NCI-H1092 treated with DMSO at 0.1 percent for 48 hours (cell line): ENCODE measurements around the gene SOAT2.

Source experiments
- DNase-seq: peaks from one replicate; lab custom pipeline; 2025; lab: John Stamatoyannopoulos, UW

SOAT2 gene, protein sequence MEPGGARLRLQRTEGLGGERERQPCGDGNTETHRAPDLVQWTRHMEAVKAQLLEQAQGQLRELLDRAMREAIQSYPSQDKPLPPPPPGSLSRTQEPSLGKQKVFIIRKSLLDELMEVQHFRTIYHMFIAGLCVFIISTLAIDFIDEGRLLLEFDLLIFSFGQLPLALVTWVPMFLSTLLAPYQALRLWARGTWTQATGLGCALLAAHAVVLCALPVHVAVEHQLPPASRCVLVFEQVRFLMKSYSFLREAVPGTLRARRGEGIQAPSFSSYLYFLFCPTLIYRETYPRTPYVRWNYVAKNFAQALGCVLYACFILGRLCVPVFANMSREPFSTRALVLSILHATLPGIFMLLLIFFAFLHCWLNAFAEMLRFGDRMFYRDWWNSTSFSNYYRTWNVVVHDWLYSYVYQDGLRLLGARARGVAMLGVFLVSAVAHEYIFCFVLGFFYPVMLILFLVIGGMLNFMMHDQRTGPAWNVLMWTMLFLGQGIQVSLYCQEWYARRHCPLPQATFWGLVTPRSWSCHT

DNA sequence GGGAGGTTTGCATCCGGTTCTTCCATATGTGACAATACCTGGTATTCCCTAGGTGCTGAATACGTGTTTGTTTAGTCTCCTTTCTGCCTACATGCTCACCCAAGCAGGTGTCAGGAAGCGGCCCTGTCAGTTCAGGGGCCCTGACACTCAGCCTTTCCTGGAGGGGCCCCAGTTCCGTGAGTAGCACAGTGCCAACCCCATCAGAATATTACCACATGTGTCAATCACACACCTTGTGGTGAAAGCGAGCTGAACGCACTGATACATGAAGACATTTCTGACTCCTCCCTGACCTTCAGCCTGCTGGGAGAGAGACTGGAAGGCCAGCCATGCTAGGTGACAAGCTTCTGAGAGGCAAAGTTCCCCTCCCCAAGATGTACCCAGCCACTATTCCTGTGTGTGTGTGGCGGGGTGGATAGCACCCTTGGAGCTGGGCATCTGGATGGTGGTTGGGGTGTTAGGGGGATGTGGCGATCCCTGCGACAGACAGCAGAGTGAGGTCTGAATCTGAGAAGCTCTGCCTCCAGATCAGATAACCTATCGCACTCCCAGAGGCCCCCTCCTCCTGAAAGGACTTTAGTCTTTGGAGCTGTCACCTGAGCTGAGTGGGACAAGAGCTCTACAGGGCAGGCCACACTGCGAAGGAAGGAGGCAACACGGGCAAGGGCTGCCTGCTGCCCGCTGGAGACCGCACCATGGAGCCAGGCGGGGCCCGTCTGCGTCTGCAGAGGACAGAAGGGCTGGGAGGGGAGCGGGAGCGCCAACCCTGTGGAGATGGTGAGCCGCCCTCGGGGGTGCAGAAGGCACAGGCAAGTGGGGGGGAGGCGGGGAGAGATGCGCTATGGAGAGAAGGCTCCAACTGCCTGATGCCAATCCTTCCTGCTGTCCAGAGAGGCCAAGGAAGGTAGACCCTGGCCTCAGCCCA, at the start of gene SOAT2:
SOAT2 (plus strand) TSS at position 604 of the 925 bp plus-strand sequence; CDS start at position 696, 92 bp downstream.
- DNase-seq: no peak

DNA sequence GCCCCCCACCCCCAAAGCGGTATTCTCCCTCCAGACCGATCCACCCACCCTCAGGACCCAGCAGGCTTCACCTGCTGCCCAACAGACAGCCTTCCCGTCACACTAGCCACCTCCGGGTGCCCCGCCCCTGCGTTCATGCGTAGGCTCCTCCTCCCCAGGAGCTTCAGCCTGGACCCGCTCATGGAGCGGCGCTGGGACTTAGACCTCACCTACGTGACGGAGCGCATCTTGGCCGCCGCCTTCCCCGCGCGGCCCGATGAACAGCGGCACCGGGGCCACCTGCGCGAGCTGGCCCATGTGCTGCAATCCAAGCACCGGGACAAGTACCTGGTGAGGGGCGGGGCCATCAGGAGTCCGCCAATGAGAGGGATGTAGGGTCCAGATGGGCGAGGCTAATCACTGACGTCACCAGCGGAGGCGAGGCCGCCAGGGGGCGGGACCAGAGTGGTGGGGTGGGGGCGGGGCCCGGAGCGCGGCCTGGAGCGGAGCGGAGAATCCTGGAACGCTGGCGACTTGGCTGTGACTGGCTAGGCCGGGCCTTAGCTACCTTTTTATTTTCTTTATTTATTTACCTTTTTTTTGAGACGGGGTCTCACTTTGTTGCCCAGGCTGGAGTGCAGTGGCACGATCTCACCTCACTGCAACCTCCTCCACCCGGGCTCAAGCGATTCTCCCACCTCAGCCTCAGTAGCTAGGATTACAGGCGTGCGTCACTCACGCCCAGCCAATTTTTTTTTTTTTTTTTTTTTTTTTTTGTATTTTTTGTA, 49.0 kb upstream of the SOAT2 start:
- peak; percentile 89 for DNase-seq

DNA sequence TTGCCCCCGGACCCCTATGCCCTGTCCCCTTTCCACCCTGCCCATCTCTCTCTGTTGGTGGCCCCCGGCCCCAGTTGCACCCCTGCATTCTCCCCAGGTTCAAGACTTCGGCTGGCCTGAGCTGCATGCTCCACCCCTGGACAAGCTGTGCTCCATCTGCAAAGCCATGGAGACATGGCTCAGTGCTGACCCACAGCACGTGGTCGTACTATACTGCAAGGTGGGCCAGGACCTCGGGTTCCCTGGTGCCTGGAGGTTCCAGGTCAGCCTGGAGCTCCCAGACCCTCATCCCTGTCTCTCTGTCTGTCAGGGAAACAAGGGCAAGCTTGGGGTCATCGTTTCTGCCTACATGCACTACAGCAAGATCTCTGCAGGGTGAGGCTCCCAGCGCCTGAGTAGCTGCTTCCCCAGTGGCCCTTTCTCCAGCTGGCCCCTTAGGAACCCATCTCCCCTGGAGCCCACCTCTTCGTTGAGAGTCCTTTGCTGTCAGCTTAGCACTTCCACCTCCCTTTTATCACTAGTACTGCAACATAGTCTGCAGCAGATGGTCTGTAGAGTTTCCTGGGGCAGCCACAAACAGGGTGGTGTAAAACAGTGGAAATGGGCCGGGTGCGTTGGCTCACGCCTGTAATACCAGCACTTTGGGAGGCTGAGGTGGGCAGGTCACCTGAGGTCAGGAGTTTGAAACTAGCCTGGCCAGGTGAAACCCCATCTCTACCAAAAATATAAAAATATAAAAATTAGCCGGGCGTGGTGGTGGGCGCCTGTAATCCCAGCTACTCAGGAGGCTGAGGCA, 47.6 kb upstream of the SOAT2 start:
- no peak for DNase-seq

DNA sequence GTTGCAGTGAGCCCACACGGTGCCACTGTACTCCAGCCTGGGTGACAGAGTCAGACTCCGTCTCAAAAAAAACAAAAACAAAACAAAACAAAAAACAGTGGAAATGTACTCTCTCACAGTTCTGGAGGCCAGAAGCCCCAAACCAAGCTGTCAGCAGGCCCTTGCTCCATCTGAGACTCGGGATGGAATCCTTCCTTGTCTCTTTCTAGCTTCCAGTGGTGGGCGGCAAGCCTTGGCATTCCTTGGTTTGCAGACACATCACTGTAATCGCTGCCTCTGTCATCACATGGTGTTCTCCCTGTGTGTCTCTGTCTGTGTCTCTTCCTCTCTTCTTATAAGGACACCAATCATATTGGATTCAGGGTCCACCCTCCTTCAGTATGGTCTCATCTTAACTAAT, 47.0 kb upstream of the SOAT2 start:
- no peak for DNase-seq

DNA sequence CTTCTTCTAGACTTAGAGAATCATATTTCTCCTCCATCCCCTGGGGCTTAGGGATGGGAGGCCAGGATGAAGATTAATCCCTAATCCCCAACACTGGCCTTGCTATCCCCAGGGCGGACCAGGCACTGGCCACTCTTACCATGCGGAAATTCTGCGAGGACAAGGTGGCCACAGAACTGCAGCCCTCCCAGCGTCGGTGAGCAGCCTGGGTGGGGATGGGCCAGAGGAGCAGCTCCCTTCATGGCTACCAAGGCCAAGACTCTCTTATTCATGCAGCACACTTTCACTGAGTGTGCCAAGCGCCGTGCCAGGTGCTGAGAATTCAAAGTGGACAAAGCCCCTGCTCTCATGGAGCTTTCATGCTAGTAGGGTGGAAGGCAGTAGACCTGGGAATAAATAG, 46.4 kb upstream of the SOAT2 start:
- no peak for DNase-seq

DNA sequence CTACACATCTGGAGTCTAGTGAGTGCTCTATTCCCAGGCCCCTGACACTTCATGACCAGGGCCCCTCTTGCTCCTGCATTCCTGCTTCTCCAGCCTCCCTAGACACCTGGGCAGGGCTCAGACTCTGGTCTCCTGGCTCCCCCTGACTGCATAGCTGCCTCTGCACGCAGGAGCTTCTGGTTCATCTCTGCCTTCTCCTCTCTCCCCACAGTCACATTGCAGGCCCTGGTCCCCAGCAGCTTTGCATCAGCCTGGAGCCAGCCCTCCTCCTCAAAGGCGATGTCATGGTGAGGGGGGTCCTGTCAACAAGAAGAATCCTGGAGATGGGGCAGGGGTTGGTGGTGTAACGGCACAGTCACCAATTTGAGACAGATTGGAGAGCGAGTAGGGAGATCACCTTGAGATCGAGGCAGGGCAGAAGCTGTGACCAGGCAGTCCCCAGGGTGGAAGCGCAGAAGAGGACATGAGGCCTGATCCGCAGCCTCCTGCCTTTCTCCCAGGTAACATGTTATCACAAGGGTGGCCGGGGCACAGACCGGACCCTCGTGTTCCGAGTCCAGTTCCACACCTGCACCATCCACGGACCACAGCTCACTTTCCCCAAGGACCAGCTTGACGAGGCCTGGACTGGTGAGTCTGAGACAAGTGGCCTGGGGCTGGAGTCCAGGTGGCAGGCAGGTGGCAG, 45.3 kb upstream of the SOAT2 start:
- DNase-seq: no peak

DNA sequence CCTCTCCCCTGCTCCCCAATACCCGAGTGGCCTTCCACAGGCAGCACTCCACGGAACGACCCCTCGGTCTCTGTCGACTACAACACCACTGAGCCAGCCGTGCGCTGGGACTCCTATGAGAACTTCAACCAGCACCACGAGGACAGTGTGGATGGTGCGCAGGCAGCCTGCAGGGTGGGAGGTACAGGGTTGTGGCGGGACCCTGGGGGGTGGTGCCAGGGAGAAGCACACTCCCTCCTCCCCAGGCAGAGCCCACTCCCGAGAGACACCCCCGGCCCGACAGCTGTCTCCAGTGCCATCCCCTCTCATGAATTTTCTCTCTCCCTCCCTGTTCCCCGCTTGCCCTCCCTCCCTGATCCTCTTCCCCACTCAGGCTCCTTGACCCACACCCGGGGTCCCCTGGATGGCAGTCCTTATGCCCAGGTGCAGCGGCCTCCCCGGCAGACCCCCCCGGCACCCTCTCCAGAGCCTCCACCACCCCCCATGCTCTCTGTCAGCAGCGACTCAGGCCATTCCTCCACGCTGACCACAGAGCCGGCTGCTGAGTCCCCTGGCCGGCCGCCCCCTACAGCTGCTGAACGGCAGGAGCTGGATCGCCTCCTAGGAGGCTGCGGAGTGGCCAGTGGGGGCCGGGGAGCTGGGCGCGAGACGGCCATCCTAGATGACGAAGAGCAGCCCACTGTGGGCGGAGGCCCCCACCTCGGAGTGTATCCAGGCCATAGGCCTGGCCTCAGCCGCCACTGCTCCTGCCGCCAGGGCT, 44.4 kb upstream of the SOAT2 start:
- DNase-seq: no peak

DNA sequence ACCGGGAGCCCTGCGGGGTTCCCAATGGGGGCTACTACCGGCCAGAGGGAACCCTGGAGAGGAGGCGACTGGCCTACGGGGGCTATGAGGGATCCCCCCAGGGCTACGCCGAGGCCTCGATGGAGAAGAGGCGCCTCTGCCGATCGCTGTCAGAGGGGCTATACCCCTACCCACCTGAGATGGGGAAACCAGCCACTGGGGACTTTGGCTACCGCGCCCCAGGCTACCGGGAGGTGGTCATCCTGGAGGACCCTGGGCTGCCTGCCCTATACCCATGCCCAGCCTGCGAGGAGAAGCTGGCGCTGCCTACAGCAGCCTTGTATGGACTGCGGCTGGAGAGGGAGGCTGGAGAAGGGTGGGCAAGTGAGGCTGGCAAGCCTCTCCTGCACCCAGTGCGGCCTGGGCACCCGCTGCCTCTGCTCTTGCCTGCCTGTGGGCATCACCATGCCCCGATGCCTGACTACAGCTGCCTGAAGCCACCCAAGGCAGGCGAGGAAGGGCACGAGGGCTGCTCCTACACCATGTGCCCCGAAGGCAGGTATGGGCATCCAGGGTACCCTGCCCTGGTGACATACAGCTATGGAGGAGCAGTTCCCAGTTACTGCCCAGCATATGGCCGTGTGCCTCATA, 43.7 kb upstream of the SOAT2 start:
- no peak for DNase-seq

DNA sequence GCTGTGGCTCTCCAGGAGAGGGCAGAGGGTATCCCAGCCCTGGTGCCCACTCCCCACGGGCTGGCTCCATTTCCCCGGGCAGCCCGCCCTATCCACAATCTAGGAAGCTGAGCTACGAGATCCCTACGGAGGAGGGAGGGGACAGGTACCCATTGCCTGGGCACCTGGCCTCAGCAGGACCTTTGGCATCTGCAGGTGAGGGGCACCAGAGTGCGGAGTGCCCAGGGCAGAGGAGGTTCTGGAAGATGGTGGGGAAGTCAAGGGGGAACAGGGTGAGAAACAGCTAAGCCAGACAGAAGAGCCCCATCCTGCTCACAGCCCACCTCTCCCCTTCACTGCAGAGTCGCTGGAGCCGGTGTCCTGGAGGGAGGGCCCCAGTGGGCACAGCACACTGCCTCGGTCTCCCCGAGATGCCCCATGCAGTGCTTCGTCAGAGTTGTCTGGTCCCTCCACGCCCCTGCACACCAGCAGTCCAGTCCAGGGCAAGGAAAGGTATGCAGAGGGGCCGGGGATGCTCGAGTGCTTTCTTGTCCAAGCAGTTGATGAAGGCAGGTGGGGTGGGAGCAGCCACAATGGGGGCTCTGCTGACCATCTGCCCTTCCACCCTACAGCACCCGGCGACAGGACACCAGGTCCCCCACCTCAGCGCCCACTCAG, 43.1 kb upstream of the SOAT2 start:
- DNase-seq: no peak

DNA sequence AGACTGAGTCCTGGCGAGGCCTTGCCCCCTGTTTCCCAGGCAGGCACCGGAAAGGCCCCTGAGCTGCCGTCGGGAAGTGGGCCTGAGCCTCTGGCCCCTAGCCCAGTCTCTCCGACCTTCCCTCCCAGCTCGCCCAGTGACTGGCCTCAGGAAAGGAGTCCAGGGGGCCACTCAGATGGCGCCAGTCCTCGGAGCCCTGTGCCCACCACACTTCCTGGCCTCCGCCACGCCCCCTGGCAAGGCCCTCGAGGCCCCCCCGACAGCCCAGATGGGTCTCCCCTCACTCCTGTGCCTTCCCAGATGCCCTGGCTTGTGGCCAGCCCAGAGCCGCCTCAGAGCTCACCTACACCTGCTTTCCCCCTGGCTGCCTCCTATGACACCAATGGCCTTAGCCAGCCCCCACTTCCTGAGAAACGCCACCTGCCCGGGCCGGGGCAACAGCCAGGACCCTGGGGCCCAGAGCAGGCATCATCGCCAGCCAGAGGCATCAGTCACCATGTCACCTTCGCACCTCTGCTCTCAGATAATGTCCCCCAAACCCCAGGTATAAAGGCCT, 42.5 kb upstream of the SOAT2 start:
- peak; percentile 68 for DNase-seq

DNA sequence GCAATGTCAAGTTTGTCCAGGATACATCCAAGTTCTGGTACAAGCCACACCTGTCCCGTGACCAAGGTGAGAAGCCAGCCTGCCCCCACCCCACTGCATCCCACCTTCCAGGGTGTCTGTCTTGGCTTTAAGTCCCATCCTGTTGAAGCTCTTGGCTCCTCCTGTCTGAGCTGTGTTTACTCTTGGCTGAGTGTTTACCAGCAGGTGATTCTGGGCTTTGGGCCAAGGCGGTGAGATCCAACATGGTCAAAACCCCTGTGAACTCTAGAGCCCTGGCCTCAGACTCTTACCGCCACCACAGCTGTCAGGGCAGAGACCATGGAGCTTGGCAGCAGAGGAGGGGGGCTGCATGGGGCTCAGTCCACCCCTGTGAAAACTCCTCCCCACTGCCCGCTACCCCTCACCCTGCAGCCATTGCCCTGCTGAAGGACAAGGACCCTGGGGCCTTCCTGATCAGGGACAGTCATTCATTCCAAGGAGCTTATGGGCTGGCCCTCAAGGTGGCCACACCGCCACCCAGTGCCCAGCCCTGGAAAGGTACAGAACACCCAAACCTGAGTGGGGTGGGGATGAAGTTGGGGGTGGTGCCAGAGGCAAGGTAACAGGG, 41.8 kb upstream of the SOAT2 start:
- peak; percentile 90 for DNase-seq

DNA sequence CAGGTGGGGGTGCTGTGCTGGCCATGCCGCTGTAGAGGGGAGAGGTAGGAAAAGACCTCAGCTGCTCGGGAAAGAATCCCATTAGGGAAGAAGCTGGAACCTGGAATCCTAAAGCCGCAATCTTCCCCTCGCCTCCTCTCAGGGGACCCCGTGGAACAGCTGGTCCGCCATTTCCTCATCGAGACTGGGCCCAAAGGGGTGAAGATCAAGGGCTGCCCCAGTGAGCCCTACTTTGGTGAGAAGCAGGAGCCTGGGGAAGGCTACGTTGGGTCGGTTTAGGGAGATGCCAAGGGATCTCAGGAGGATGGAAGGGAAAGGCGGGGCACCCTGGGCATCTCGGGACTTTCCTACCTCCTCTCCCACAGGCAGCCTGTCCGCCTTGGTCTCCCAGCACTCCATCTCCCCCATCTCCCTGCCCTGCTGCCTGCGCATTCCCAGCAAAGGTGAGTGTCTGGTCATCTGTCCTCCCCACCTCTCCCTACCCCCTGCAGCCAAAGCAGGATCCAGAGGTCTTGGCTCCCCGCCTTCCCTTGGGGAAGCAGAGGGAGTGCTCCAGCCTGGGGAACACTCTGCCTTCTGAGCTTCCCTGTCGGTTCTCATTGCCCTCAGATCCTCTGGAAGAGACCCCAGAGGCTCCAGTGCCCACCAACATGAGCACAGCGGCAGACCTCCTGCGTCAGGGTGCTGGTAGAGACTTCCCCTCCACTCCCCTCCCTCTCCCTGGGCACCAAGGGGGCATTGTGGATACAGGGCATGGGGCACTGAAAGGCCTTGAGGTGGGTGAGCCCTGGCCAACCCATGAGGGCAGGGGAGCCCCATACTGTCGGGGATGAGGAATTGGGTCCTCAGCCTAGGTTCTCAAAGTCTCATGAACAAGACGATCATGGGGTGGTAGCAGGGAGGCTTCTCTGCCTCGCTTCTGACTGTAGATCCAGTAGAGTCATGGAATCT, 41.0 kb upstream of the SOAT2 start:
- DNase-seq: no peak

DNA sequence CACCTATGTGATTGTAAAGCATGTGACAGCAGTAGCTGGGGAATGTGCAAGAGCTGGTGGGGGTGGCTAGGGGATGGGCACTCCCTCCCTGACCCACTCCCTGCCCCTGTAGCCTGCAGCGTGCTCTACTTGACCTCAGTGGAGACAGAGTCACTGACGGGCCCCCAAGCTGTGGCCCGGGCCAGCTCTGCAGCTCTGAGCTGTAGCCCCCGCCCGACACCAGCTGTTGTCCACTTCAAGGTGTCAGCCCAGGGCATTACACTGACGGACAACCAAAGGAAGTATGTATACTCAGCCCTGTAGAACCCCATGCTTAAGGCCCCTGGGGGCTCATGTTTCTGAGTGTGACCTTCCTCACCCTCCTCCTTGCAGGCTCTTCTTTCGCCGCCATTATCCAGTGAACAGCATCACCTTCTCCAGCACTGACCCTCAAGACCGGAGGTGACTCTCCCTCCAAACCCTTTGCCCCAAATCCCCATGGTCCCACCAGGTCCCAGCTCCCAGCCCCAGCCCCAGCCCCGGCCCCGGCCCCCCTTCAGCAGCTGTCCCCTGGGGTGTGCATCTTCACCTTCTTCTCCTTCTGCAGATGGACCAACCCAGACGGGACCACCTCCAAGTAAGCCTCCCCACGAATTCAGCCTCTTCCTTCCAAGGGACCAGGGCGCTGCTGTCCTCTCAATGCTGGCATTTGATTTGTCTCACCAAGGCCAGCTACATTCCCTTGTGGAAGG, 40.1 kb upstream of the SOAT2 start:
- no peak for DNase-seq

DNA sequence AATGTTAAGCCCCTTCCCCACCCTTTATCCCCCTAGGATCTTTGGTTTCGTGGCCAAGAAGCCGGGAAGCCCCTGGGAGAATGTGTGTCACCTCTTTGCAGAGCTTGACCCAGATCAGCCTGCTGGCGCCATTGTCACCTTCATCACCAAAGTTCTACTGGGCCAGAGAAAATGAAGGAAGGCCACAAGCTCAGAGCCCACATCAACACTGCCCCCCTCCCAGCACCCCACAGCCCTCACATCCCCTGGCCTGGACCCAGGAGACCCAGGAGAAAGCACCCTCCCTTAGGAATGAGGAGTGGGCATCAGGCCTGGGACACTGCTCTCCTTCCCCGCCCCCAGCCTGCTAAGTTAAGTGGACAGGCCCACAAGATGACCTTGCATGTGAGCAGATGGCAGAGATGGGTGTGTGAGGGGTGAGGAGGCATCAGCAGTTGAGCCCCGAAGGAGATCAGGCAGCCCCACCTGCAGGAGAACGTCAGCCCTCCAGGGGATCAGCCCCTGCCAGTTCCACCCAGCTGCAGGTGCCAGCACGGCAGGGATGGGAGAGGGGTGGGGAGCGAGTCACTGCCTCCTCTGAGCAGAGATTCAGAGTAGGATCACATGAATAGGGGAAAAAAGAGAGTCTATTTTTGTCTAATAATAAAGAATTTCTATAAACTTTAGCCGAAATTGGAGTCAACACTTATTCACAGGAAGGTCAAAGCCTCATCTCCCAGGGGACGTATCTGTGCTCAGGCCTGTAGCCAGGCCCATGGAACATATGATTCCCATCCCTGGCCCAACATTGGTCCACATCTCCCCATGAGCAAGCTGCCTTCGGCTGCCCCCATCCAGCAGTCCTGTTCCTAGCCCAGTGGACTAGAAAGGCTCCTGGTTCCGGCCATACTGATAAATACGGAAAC, 39.3 kb upstream of the SOAT2 start:
- DNase-seq: peak; percentile 6
